GM12891 (cell line): ENCODE data around the gene TRPM5.

Experiments used
- DNase-seq: peaks from one replicate; pipeline ENCODE4 v3.0.0; 2011; ENCODE audit warnings: low spot score; ENCODE audit not compliant: insufficient read length
- FAIRE-seq: peaks from 2 replicates; lab custom pipeline; 2011; peaks lifted over from hg19 to GRCh38; lab: Jason Lieb, UNC
- PAX5 ChIP-seq: IDR thresholded peaks from 2 replicates; pipeline ENCODE4 v1.6.1; 2011; ENCODE audit warnings: low read length, moderate library complexity, mild to moderate bottlenecking; ENCODE audit not compliant: insufficient read depth, severe bottlenecking
- POLR2A ChIP-seq: IDR thresholded peaks from 2 replicates; pipeline ENCODE4 v1.6.1; 2011; ENCODE audit warnings: low read depth, low read length, control low read depth
- POLR2AphosphoS5 ChIP-seq: IDR thresholded peaks from 2 replicates; pipeline ENCODE4 v1.6.1; 2011; ENCODE audit warnings: low read depth, low read length, control low read depth
- POU2F2 ChIP-seq: IDR thresholded peaks from 2 replicates; pipeline ENCODE4 v1.6.1; 2011; ENCODE audit warnings: low read depth, mild to moderate bottlenecking, control low read depth, low read length, moderate library complexity
- SPI1 ChIP-seq: IDR thresholded peaks from 2 replicates; pipeline ENCODE4 v1.6.1; 2011; ENCODE audit warnings: low read depth, low read length, control low read depth
- TAF1 ChIP-seq: IDR thresholded peaks from 2 replicates; pipeline ENCODE4 v1.6.1; 2011; ENCODE audit warnings: low read depth, low read length, control low read depth

Gene TRPM5

GRCh38 chr11:2399488-2400068, 44.7 kb downstream of the TRPM5 start:
- no peak for TF ChIP-seq TAF1
- no peak for TF ChIP-seq PAX5
- TF ChIP-seq POLR2AphosphoS5 = no peak
- no peak for TF ChIP-seq POLR2A
- no peak for TF ChIP-seq POU2F2
- TF ChIP-seq SPI1 = no peak
- FAIRE-seq (no peak), DNase-seq (no peak)

- FAIRE-seq (no peak), DNase-seq (no peak)
- TF ChIP-seq SPI1 (no peak), PAX5 (no peak), POLR2AphosphoS5 (no peak), TAF1 (no peak), POU2F2 (no peak), POLR2A (0 out of 2 replicates have a peak, but pooled peaks have one; percentile 35)
Measured at GRCh38 chr11:2398664-2399355, 45.5 kb downstream of the TRPM5 start.

- FAIRE-seq (no peak), DNase-seq (no peak)
- TF ChIP-seq POU2F2 (no peak), POLR2A (no peak), SPI1 (no peak), POLR2AphosphoS5 (no peak), TAF1 (no peak), PAX5 (no peak)
Measured at GRCh38 chr11:2397005-2397404, 47.3 kb downstream of the TRPM5 start.

GRCh38 chr11:2396471-2396870, 47.8 kb downstream of the TRPM5 start:
- DNase-seq = no peak
- no peak for FAIRE-seq
- TF ChIP-seq SPI1 (no peak), TAF1 (no peak)

GRCh38 chr11:2395856-2396255, 48.5 kb downstream of the TRPM5 start:
- no peak for TF ChIP-seq TAF1
- no peak for TF ChIP-seq POLR2A
- TF ChIP-seq PAX5 = no peak
- no peak for TF ChIP-seq SPI1
- TF ChIP-seq POLR2AphosphoS5 = no peak
- no peak for TF ChIP-seq POU2F2
- FAIRE-seq (no peak), DNase-seq (no peak)

- TF ChIP-seq SPI1 = no peak
- TF ChIP-seq POLR2A = no peak
- TF ChIP-seq POU2F2 = no peak
- TF ChIP-seq PAX5 = no peak
- TF ChIP-seq TAF1 = no peak
- TF ChIP-seq POLR2AphosphoS5 = no peak; the same call in 1 of the 2 replicates
- DNase-seq = no peak
Measured at GRCh38 chr11:2395211-2395730, 49.0 kb downstream of the TRPM5 start.

GRCh38 chr11:2394818-2395105, 49.6 kb downstream of the TRPM5 start:
- FAIRE-seq (no peak), DNase-seq (no peak)
- TF ChIP-seq PAX5 = no peak
- no peak for TF ChIP-seq TAF1
- no peak for TF ChIP-seq SPI1
- TF ChIP-seq POLR2AphosphoS5 = no peak
- no peak for TF ChIP-seq POLR2A
- no peak for TF ChIP-seq POU2F2

More at GRCh38 chr11:2395211-2395730, 49.0 kb downstream of the TRPM5 start:
- no peak for FAIRE-seq
